Caco-2 (cell line): ENCODE measurements around the gene SLC19A1. TPM values are rescaled to one million over a fixed set of nuclear protein-coding genes. Genes with fewer than 3 reads are reported as not detected.
"Not testable (repeated sequence)": the region's sequence is repeated elsewhere in the genome, so short reads cannot be mapped to it uniquely, and the experiment has no call there.

Experiments
- BruUV-seq: library from RNA; stranded (reverse); fragments of 400-500 nt; replicated peaks from 2 replicates; lab custom pipeline; 2021; lab: Mats Ljungman, UMichigan
- CTCF ChIA-PET: fragments of 300-600 bp; sonication (Branson Sonifier 250); formaldehyde crosslinking; loops from one replicate; lab custom pipeline; 2022; ENCODE audit warnings: antibody characterized with exemption; lab: Charles Lee
- POLR2A ChIA-PET: fragments of 300-600 bp; sonication (Branson Sonifier 250); formaldehyde crosslinking; loops from one replicate; lab custom pipeline; 2022; ENCODE audit warnings: antibody characterized with exemption; lab: Charles Lee
- DNase-seq, 2 experiments: peaks; one replicate each; pipeline versions ENCODE4 v3.0.0 to v3.0.0-alpha.2; 2020 to 2022
- H3K27me3 ChIP-seq: replicated peaks from 2 replicates; pipeline ENCODE4 v1.6.0; 2011; ENCODE audit warnings: low read length; ENCODE audit not compliant: control insufficient read depth, insufficient read depth
- H3K36me3 ChIP-seq: 2 replicates; pipeline ENCODE4 v1.5.1; 2011; ENCODE audit warnings: low read length; ENCODE audit not compliant: control insufficient read depth, insufficient read depth
- H3K4me1 ChIP-seq: fragments of 250-450 bp; sonication (Bioruptor Pico); 2 replicates; pipeline ENCODE4 v1.5.1; 2020; ENCODE audit warnings: mild to moderate bottlenecking
- H3K4me3 ChIP-seq: 2 replicates; pipeline ENCODE4 v1.5.1; 2011; ENCODE audit warnings: low read depth, mild to moderate bottlenecking, control low read depth, low read length
- H3K9me3 ChIP-seq: fragments of 250-450 bp; sonication (Bioruptor Pico); 2 replicates; pipeline ENCODE4 v1.5.1; 2020; ENCODE audit warnings: mild to moderate bottlenecking, moderate library complexity
- H3K27ac Mint-ChIP-seq: one replicate; pipeline ENCODE4 v1.8.0; 2022; ENCODE audit warnings: mixed read lengths; ENCODE audit not compliant: unreplicated experiment
- H3K27me3 Mint-ChIP-seq: one replicate; pipeline ENCODE4 v1.8.0; 2022; ENCODE audit warnings: mixed read lengths; ENCODE audit not compliant: insufficient read depth, unreplicated experiment
- H3K36me3 Mint-ChIP-seq: one replicate; pipeline ENCODE4 v1.8.0; 2022; ENCODE audit warnings: mild to moderate bottlenecking, mixed read lengths; ENCODE audit not compliant: insufficient read depth, unreplicated experiment
- H3K4me1 Mint-ChIP-seq: one replicate; pipeline ENCODE4 v1.8.0; 2022; ENCODE audit warnings: low read depth, mixed read lengths; ENCODE audit not compliant: unreplicated experiment
- H3K4me3 Mint-ChIP-seq: one replicate; pipeline ENCODE4 v1.8.0; 2022; ENCODE audit warnings: mild to moderate bottlenecking, moderate library complexity, mixed read lengths; ENCODE audit not compliant: unreplicated experiment
- H3K9me3 Mint-ChIP-seq: one replicate; pipeline ENCODE4 v1.8.0; 2022; ENCODE audit warnings: mixed read lengths; ENCODE audit not compliant: unreplicated experiment
- CTCF ChIP-seq, 2 experiments: fragments of 200-600 bp in 1 of 2; IDR thresholded peaks; 1 replicate in 1 of 2; 2 replicates in 1 of 2; pipeline versions ENCODE4 v1.5.1 to v1.8.0; 2011 to 2022; ENCODE audit warnings: antibody characterized with exemption in 1 of 2, control low read depth in 1 of 2, inconsistent platforms in 1 of 2, low read depth in 1 of 2, low read length in 1 of 2, mild to moderate bottlenecking in 1 of 2, moderate library complexity in 1 of 2; ENCODE audit not compliant: insufficient read depth in 1 of 2, severe bottlenecking in 1 of 2, unreplicated experiment in 1 of 2
- intact Hi-C: fragments of 100-400 bp; cut with micrococcal nuclease; formaldehyde crosslinking; loops from one replicate; pipeline ENCODE4 v1.10.0; 2022; ENCODE audit not compliant: unreplicated experiment
- total RNA-seq: library from RNA; stranded (reverse); gene quantifications from 2 replicates; pipeline ENCODE4 v1.2.3, GENCODE V29; 2022

The SLC19A1 gene
- total RNA-seq, 1 experiment from 2014 or later: 45.4 TPM

DNA sequence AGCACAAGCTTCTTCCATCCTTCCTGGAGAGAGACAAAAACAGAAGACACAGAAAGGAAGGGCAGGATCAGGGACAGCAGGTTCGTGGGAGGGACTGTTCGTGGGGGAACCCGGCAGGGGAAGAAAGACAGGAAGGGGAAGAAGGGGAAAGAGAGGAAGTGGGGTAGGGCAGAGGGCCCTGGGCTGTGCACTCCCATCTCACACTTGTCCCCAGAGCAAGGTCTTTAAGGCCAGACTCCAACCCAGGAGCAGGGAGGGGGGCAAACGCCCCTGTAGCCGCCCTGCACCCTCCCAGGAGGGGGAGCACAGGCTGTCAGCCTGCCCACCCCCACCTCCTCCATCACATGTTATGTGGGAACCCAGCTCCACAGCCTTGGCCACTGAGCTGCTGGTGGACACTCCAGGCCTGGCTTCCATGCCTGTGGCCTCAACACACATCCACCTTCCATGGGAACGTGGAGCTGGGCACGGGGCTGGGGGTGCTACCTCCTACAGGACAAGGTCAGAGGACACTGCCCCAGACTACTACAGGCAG, 9.3 kb downstream of the SLC19A1 start:
- CTCF ChIA-PET: interaction anchor here (0.7 to 1.0 kb wide), 2 partner anchors 9 to 23 kb away, joined by 3 read pairs; no protein-coding TSS in a partner anchor

DNA sequence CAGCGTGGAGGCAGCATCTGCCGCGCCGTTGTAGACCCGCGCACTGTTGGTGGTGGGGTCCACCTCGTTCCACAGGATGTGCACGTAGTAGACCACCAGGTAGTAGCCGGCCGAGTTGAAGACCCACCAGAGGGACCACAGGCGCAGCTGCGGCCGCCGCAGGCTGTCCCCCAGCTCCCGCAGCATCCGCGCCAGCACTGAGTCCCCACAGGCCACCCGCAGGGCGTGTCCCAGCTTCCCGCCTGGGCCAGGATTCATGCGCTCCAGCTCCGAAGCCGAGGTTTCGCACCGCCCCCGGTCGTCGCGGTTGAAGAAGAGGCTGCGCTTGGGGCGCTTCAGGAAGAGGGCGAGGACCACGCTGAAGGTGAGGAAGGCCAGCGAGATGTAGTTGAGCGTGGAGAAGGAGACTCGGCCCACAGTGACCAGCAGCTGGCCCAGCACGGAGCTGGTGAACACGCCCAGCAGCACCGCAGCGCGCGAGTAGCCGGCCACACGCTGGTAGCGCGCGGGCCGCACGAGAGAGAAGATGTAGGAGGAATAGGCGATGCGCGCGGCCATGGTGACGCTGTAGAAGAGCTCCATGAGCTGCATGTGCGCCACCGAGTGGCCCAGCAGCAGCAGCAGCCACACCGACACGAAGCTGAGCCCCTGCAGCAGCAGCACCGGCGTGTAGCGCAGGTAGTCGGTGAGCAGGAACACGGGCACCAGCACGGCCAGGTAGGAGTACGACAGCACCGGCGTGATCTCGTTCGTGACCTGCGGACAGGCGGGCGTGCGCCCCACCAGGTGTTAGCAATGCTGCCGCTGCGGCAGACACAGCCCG, 10.6 kb downstream of the SLC19A1 start:
- no peaks in the 10 kb centered on the region for H3K4me1 Mint-ChIP-seq

More for the DNA sequence above, 9.3 kb downstream of the SLC19A1 start:
- intact Hi-C loops: no loop called here
- TF ChIP-seq CTCF (IDR thresholded peaks at IDR 0.05; ENCODE audit: insufficient read depth in 1 of 2, low read depth in 1 of 2, low read length in 1 of 2, severe bottlenecking in 1 of 2, unreplicated experiment in 1 of 2): no peak
- peaks cover 23% of the 10 kb centered on the region for H3K36me3 Mint-ChIP-seq
- H3K9me3 ChIP-seq: no peaks in the 10 kb centered on the region
- no peaks in the 10 kb centered on the region for H3K4me1 ChIP-seq
- peak in 1 of 2 experiments; percentile 24 for DNase-seq
- H3K27ac Mint-ChIP-seq: no peak overlapping the region
- no peaks in the 10 kb centered on the region for H3K36me3 ChIP-seq
- H3K4me3 Mint-ChIP-seq: no peak overlapping the region
- no peaks in the 10 kb centered on the region for H3K4me1 Mint-ChIP-seq
- H3K9me3 Mint-ChIP-seq: no peaks in the 10 kb centered on the region
- POLR2A ChIA-PET: no interaction called here
- H3K27me3 ChIP-seq: no peaks in the 10 kb centered on the region
- BruUV-seq: no TSS peak
- H3K27me3 Mint-ChIP-seq: no peaks in the 10 kb centered on the region
- no peak overlapping the region for H3K4me3 ChIP-seq

GRCh38 chr21:45531114-45531392, 11.2 kb downstream of the SLC19A1 start:
- H3K4me1 Mint-ChIP-seq, H3K9me3 Mint-ChIP-seq, H3K4me3 Mint-ChIP-seq, H3K27me3 Mint-ChIP-seq, H3K4me3 ChIP-seq, intact Hi-C loops, H3K27me3 ChIP-seq, BruUV-seq, CTCF ChIA-PET, DNase-seq, H3K36me3 ChIP-seq, H3K9me3 ChIP-seq, H3K4me1 ChIP-seq, POLR2A ChIA-PET, H3K27ac Mint-ChIP-seq: not testable (repeated sequence)
- peaks cover 27% of the 10 kb centered on the region for H3K36me3 Mint-ChIP-seq

More for the DNA sequence above, 10.6 kb downstream of the SLC19A1 start:
- H3K4me1 ChIP-seq: no peaks in the 10 kb centered on the region
- H3K36me3 ChIP-seq: no peaks in the 10 kb centered on the region
- intact Hi-C loops: no loop called here
- ChIA-PET CTCF (interaction anchor here (1.0 kb wide), 1 partner anchor 24 kb away, joined by 3 read pairs; no protein-coding TSS in a partner anchor), POLR2A (no interaction called here)
- H3K9me3 Mint-ChIP-seq: no peaks in the 10 kb centered on the region
- no peak overlapping the region for H3K27ac Mint-ChIP-seq
- no TSS peak for BruUV-seq
- H3K4me3 ChIP-seq: no peak overlapping the region
- no peaks in the 10 kb centered on the region for H3K27me3 ChIP-seq
- H3K4me3 Mint-ChIP-seq: no peak overlapping the region
- no peaks in the 10 kb centered on the region for H3K9me3 ChIP-seq
- no peaks in the 10 kb centered on the region for H3K27me3 Mint-ChIP-seq
- no peak for TF ChIP-seq CTCF (IDR thresholded peaks at IDR 0.05; ENCODE audit: insufficient read depth in 1 of 2, low read depth in 1 of 2, low read length in 1 of 2, severe bottlenecking in 1 of 2, unreplicated experiment in 1 of 2)
- H3K36me3 Mint-ChIP-seq: peaks cover 31% of the 10 kb centered on the region
- DNase-seq: peak in 1 of 2 experiments; percentile 32
